Esophagus squamous epithelium (tissue), 4 donors: Measurements from ENCODE around the gene ZNF648.
"Not testable (repeated sequence)": the region's sequence is repeated elsewhere in the genome, so short reads cannot be mapped to it uniquely, and the experiment has no call there.

ENCODE experiments used
- CTCF ChIP-seq, 6 experiments: fragments of 450-650 bp in 4 of 6; fragments of 200-600 bp in 2 of 6; sonication (generic) in 2 of 6; IDR thresholded peaks; one replicate each; pipeline ENCODE4 v1.5.1; 2016 to 2019; ENCODE audit warnings: antibody characterized with exemption in 6 of 6, mild to moderate bottlenecking in 4 of 6, moderate library complexity in 4 of 6
- POLR2A ChIP-seq, 4 donors: fragments of 450-650 bp; IDR thresholded peaks; one replicate each; pipeline ENCODE4 v1.6.1; 2017; ENCODE audit warnings: antibody characterized with exemption in 4 of 4, mild to moderate bottlenecking in 4 of 4, moderate library complexity in 3 of 4

GRCh38 chr1:182094514-182095005, 33.0 kb upstream of the ZNF648 start:
- not testable (repeated sequence) for TF ChIP-seq POLR2A, CTCF (IDR thresholded peaks at IDR 0.05)
